Measurements from ENCODE around the gene LMNTD1. TPM values are rescaled to one million over a fixed set of nuclear protein-coding genes. Genes with fewer than 3 reads are reported as not detected.

Gene LMNTD1
- total and polyA plus RNA-seq, 10 of the 15 experiments (the other 5 are each of a cell fraction or from before 2014, with no cell fraction given), result not detected

GRCh38 chr12:25594376-25594775, 41.3 kb upstream of the LMNTD1 start (continued):
- TF ChIP-seq ZBTB4 (CRISPR knock-in tag; IDR thresholded peaks at IDR 0.05) (no peak), JUND (IDR thresholded peaks at IDR 0.05; ENCODE audit: low read depth, low read length) (no peak), POU2F2 (IDR thresholded peaks at IDR 0.05; ENCODE audit: borderline replicate concordance, low read depth, low read length) (no peak), CEBPZ (IDR thresholded peaks at IDR 0.05; ENCODE audit: low read depth, low read length) (no peak), SMAD5 (IDR thresholded peaks at IDR 0.05; ENCODE audit: low read depth) (no peak), TBL1XR1 (IDR thresholded peaks at IDR 0.05; ENCODE audit: low read depth, low read length) (no peak), DPF2 (IDR thresholded peaks at IDR 0.05) (no peak), LARP7 (IDR thresholded peaks at IDR 0.05) (no peak), NKRF (conservative IDR thresholded peaks at IDR 0.05) (no peak)

Measured in GM12878 (cell line).